Transverse colon (tissue), 4 donors: ENCODE measurements around the gene ZNF488. TPM values are rescaled to one million over a fixed set of nuclear protein-coding genes. Genes with fewer than 3 reads are reported as not detected.

ENCODE experiments used
- DNase-seq: peaks from one replicate; pipeline ENCODE4 v3.0.0-alpha.2; 2019
- H3K27ac ChIP-seq, 4 donors: fragments of 200-600 bp; sonication (generic); 2 replicates each; pipeline ENCODE4 v1.5.1; 2016 to 2018; ENCODE audit warnings: inconsistent platforms in 4 of 4
- H3K27me3 ChIP-seq: fragments of 200-600 bp; sonication (generic); 2 replicates; pipeline ENCODE4 v1.5.1; 2017; ENCODE audit warnings: inconsistent platforms
- H3K36me3 ChIP-seq, 4 donors: fragments of 200-600 bp; sonication (generic); 2 replicates each; pipeline ENCODE4 v1.5.1; 2017 to 2019; ENCODE audit warnings: inconsistent platforms in 4 of 4
- H3K4me1 ChIP-seq, 4 donors: fragments of 200-600 bp; sonication (generic); 2 replicates each; pipeline ENCODE4 v1.5.1; 2017 to 2020; ENCODE audit warnings: inconsistent platforms in 4 of 4
- H3K4me3 ChIP-seq, 4 donors: fragments of 200-600 bp; sonication (generic); 1 replicate in 1 of 4; 2 replicates in 3 of 4; pipeline versions ENCODE4 v1.5.1 to v1.6.1; 2017 to 2019; ENCODE audit warnings: inconsistent platforms in 4 of 4
- H3K9me3 ChIP-seq, 2 donors: fragments of 200-600 bp; sonication (generic); 2 replicates each; pipeline ENCODE4 v1.5.1; 2017 to 2019; ENCODE audit warnings: inconsistent platforms in 2 of 2
- EP300 ChIP-seq: sonication (generic); formaldehyde crosslinking; IDR thresholded peaks from one replicate; pipeline ENCODE4 v1.6.1; 2017; ENCODE audit warnings: antibody characterized with exemption, low read depth
- POLR2A ChIP-seq: fragments of 450-650 bp; IDR thresholded peaks from one replicate; pipeline ENCODE4 v1.6.1; 2016; ENCODE audit warnings: antibody characterized with exemption, mild to moderate bottlenecking, moderate library complexity
- POLR2AphosphoS5 ChIP-seq, 3 donors: sonication (generic); formaldehyde crosslinking; IDR thresholded peaks; one replicate each; pipeline ENCODE4 v1.6.1; 2016; ENCODE audit warnings: antibody characterized with exemption in 3 of 3
- WGBS, 2 donors: methylation state at CpG; one replicate each; pipeline ENCODE4 v1.1.5; 2018; ENCODE audit warnings: low coverage in 1 of 2; 5-methylcytosine and 5-hydroxymethylcytosine counted together
- in situ Hi-C, 4 donors: fragments of 200-750 bp; cut with MboI; loops; one replicate each; pipeline versions ENCODE4 v1.15.0 to v1.15.1; 2017; ENCODE audit warnings: low sequenced_read_pairs in 3 of 4, low pct_ligation_motif_present in 1 of 4, low pct_unique_long_range_greater_than_20kb in 1 of 4
- intact Hi-C: fragments of 100-400 bp; cut with DNase I; formaldehyde crosslinking; loops from one replicate; pipeline ENCODE4 v1.15.1; 2023; ENCODE audit warnings: low total_unique reads
- total RNA-seq, 4 donors: library from RNA; depleted of rRNA; stranded (reverse); fragments of >200 nt; gene quantifications; one replicate each; pipeline ENCODE4 v1.1.0, GENCODE V29; 2016
- TF ChIP-seq, protein P1 (sequence below), 5 experiments: fragments of 200-600 bp in 3 of 5; fragments of 450-650 bp in 2 of 5; sonication (generic) in 3 of 5; IDR thresholded peaks; 1 replicate in 2 of 5; 2 replicates in 3 of 5; pipeline ENCODE4 v1.5.1; 2016 to 2017; ENCODE audit warnings: antibody characterized with exemption in 5 of 5, inconsistent platforms in 3 of 5, mild to moderate bottlenecking in 2 of 5, moderate library complexity in 1 of 5

ZNF488 gene
- total RNA-seq, 4 donors from 2014 or later, result 0.41 to 0.80 TPM; not detected in 2

DNA sequence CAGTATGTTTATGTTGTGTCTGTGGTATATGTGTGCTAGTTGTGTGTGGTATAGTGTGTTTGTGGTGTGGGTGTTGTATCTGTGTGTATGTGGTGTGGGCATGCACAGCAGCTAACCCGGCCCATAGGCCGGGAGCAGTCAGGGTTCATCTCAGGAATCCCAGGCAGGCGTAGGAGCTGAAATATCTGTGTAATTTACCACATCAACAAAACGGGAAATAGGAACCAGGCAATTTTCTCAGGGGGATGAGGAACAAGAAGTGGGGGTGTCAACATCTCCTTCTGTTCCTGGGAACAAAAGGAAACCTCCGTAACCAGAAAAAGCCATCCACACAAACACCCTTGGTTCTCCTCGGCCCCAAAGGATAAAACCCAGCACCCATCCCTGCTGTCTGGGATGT is 24.5 kb upstream of the ZNF488 start:
- in situ Hi-C loops, result no loop called here

DNA sequence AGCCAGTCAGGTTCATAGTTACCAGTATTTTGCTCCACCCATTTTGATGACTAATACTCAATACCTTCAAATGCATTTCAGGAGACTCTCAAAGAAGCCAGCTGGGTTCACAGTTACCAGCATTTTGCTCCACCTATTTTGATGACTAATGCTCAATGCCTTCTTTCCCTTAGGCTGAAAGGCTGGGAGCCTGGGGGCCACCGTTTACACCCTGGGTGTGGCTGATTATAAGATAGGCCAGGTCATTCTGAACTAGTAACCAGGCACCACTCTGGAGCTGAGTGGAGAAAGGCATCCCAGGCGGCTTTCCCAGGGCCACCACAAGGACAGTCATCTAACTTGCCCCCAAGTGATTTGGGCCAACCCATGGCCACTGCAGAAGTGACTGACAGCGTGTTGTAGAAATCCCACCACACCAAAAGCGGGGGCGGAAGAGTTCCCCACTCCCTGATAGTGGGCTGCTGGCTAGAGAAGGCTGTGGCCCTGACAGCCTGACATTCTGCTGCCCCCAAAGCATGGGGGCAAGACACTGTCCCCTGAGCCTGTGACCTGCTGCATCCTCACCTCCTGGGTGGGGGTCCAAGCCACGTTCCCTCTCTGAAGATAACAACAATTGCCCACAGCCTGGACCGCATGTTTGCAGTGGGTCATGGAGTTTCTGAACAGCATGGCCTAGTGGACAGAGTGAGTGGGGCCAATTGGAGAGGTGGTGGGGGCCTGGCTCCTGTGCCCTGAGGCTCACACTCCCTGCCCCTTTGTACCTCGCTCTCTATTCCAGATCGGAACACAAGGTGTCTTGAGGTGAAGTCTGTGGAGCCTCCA is 23.0 kb upstream of the ZNF488 start:
- TF ChIP-seq EP300, result no peak
- TF ChIP-seq, protein P1, sequence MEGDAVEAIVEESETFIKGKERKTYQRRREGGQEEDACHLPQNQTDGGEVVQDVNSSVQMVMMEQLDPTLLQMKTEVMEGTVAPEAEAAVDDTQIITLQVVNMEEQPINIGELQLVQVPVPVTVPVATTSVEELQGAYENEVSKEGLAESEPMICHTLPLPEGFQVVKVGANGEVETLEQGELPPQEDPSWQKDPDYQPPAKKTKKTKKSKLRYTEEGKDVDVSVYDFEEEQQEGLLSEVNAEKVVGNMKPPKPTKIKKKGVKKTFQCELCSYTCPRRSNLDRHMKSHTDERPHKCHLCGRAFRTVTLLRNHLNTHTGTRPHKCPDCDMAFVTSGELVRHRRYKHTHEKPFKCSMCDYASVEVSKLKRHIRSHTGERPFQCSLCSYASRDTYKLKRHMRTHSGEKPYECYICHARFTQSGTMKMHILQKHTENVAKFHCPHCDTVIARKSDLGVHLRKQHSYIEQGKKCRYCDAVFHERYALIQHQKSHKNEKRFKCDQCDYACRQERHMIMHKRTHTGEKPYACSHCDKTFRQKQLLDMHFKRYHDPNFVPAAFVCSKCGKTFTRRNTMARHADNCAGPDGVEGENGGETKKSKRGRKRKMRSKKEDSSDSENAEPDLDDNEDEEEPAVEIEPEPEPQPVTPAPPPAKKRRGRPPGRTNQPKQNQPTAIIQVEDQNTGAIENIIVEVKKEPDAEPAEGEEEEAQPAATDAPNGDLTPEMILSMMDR (IDR thresholded peaks at IDR 0.05), result no peak
- no peak for TF ChIP-seq POLR2A
- no peak for TF ChIP-seq POLR2AphosphoS5 (IDR thresholded peaks at IDR 0.05)
- Histone ChIP-seq H3K27ac (no peak overlapping the region), H3K4me1 (peaks cover 0 to 8% (median 0%) of the 10 kb centered on the region in 4 donors), H3K4me3 (no peak overlapping the region), H3K36me3 (no peaks in the 10 kb centered on the region), H3K27me3 (no peaks in the 10 kb centered on the region), H3K9me3 (no peaks in the 10 kb centered on the region)
- no peak for DNase-seq
- in situ Hi-C loops (no loop called here), intact Hi-C loops (no loop called here)
- 14 to 82% methylated on average over 1 to 9 of the region's 9 CpGs for WGBS, 2 donors

More for the DNA sequence above, 24.5 kb upstream of the ZNF488 start:
- no peak overlapping the region for H3K27ac ChIP-seq
- no peak for DNase-seq
- no peak for TF ChIP-seq POLR2A
- TF ChIP-seq, protein P1 (IDR thresholded peaks at IDR 0.05), result no peak
- TF ChIP-seq EP300, result no peak
- no peak for TF ChIP-seq POLR2AphosphoS5 (IDR thresholded peaks at IDR 0.05)
- no peaks in the 10 kb centered on the region for H3K27me3 ChIP-seq
- H3K36me3 ChIP-seq, result no peaks in the 10 kb centered on the region
- 50 to 70% methylated on average over 2 to 6 of the region's 6 CpGs for WGBS, 2 donors
- H3K4me1 ChIP-seq, result no peaks in the 10 kb centered on the region
- H3K4me3 ChIP-seq, result no peak overlapping the region
- intact Hi-C loops, result no loop called here
- no peaks in the 10 kb centered on the region for H3K9me3 ChIP-seq

DNA sequence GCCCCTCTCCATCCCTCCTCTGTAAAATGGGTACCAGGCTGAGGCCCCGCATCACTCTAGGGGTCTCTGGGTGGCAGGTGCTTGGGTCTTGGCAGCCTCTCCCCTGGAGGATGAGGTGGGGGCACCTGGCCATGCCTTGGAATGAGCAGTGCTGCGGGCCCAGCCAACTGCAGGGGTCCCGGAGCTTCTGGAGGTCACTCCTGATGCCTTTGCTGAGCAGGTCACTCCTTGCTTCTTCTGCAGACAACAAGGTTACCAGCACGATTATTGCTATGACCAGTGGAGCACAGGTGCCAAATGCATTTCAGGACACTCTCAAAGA is 22.4 kb upstream of the ZNF488 start:
- intact Hi-C loops (no loop called here), in situ Hi-C loops (no loop called here)
- no peak for DNase-seq
- Histone ChIP-seq H3K36me3 (no peaks in the 10 kb centered on the region), H3K4me1 (peaks cover 0 to 8% (median 0%) of the 10 kb centered on the region in 4 donors), H3K4me3 (no peak overlapping the region), H3K27ac (no peak overlapping the region), H3K9me3 (no peaks in the 10 kb centered on the region), H3K27me3 (no peaks in the 10 kb centered on the region)
- TF ChIP-seq, protein P1 (IDR thresholded peaks at IDR 0.05), result no peak
- TF ChIP-seq EP300, result no peak
- WGBS, 2 donors, result 81% methylated on average over 3 of the region's 4 CpGs; no CpG with 5 or more reads in 1 of the 2 donors

DNA sequence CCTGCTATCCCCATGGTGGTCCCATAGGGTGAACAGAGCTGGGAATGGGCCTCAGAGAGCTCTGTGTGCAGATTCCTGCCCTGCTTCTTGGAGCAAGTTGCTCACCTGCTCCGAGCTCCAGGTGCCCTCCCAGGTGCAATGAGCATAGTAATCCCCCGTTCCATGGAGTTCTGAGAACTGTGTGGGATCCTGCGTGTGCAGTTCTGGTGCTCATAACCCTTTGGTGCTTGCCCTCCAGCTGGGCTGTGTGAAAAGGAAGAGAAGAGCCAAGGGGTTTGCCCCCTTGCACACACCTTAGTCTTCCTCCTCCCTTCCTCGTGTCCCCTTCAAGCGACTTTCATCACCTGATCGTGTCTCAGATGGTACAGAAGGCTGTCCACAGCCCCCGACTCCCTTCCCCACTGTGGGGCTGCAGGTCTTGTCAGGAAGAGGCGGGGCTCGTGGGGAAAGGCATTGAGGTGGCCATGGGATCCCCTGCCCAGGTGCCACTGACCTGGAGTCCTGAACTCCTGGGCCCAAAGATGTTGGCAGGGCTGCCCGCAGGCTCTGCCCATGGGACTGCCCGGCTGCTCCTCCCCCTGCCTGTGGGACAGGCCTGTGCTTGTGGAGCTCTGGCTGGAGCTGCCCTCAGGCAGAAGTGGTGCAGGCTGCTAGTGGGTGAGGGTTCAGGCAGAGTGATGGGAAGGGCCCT is 21.9 kb upstream of the ZNF488 start:
- H3K27me3 ChIP-seq, result no peaks in the 10 kb centered on the region
- H3K36me3 ChIP-seq, result no peaks in the 10 kb centered on the region
- H3K4me1 ChIP-seq, result peaks cover 0 to 8% (median 0%) of the 10 kb centered on the region in 4 donors
- H3K4me3 ChIP-seq, result no peak overlapping the region
- WGBS, 2 donors, result 92% methylated on average over 11 of the region's 11 CpGs; no CpG with 5 or more reads in 1 of the 2 donors
- no peaks in the 10 kb centered on the region for H3K9me3 ChIP-seq
- in situ Hi-C loops (no loop called here), intact Hi-C loops (no loop called here)
- no peak for DNase-seq
- no peak for TF ChIP-seq EP300
- no peak for TF ChIP-seq POLR2AphosphoS5 (IDR thresholded peaks at IDR 0.05)
- no peak for TF ChIP-seq POLR2A
- TF ChIP-seq, protein P1 (IDR thresholded peaks at IDR 0.05), result no peak
- no peak overlapping the region for H3K27ac ChIP-seq
